HG03520 (cell line): ENCODE results near the gene CYP4B1.
"Not testable (repeated sequence)": the region's sequence is repeated elsewhere in the genome, so short reads cannot be mapped to it uniquely, and the experiment has no call there.

Source experiments
- ATAC-seq: cut with Tn5 transposase; IDR thresholded peaks from one replicate; pipeline ENCODE4 v1.9.1; 2021; ENCODE audit warnings: mild to moderate bottlenecking, moderate library complexity; ENCODE audit not compliant: unreplicated experiment

The CYP4B1 gene

GRCh38 chr1:46798810-46799209 is at the start of gene CYP4B1:
Gene CYP4B1 (plus strand): TSS chr1:46799046. CDS start chr1:46799082, 36 bp downstream.
- no peak for ATAC-seq

- no peak for ATAC-seq
These were observed 49.4 kb upstream of the CYP4B1 start for GRCh38 chr1:46749404-46749803.

- no peak for ATAC-seq
These were observed 48.9 kb upstream of the CYP4B1 start for GRCh38 chr1:46749921-46750404.

GRCh38 chr1:46753985-46754384 is 44.9 kb upstream of the CYP4B1 start:
- no peak for ATAC-seq

- ATAC-seq, result not testable (repeated sequence)
These were observed 44.1 kb upstream of the CYP4B1 start for GRCh38 chr1:46754707-46755106.

GRCh38 chr1:46755121-46755520 is 43.7 kb upstream of the CYP4B1 start:
- ATAC-seq, result no peak

- no peak for ATAC-seq
These were observed 41.4 kb upstream of the CYP4B1 start for GRCh38 chr1:46757247-46757955.

- ATAC-seq, result no peak
These were observed 40.8 kb upstream of the CYP4B1 start for GRCh38 chr1:46757956-46758528.

- ATAC-seq, result no peak
These were observed 38.2 kb upstream of the CYP4B1 start for GRCh38 chr1:46760558-46761166.

GRCh38 chr1:46761740-46762139 is 37.1 kb upstream of the CYP4B1 start:
- no peak for ATAC-seq

- ATAC-seq, result no peak
These were observed 34.4 kb upstream of the CYP4B1 start for GRCh38 chr1:46764402-46764801.

- no peak for ATAC-seq
These were observed 31.1 kb upstream of the CYP4B1 start for GRCh38 chr1:46767649-46768282.

GRCh38 chr1:46768445-46768844 is 30.4 kb upstream of the CYP4B1 start:
- no peak for ATAC-seq

- ATAC-seq, result no peak
These were observed 29.7 kb upstream of the CYP4B1 start for GRCh38 chr1:46769028-46769740.

- no peak for ATAC-seq
These were observed 28.3 kb upstream of the CYP4B1 start for GRCh38 chr1:46770541-46770940.

- no peak for ATAC-seq
These were observed 26.3 kb upstream of the CYP4B1 start for GRCh38 chr1:46772571-46772970.

- no peak for ATAC-seq
These were observed 24.5 kb upstream of the CYP4B1 start for GRCh38 chr1:46774297-46774696.

GRCh38 chr1:46778456-46778855 is 20.4 kb upstream of the CYP4B1 start:
- not testable (repeated sequence) for ATAC-seq

- ATAC-seq, result no peak
These were observed 14.2 kb upstream of the CYP4B1 start for GRCh38 chr1:46784666-46785065.

- not testable (repeated sequence) for ATAC-seq
These were observed 10.2 kb upstream of the CYP4B1 start for GRCh38 chr1:46788634-46789033.
